ENCODE measurements around the gene TMEM97. TPM values are rescaled to one million over a fixed set of nuclear protein-coding genes. Genes with fewer than 3 reads are reported as not detected.

The TMEM97 gene
- total RNA-seq, 2 donors from 2014 or later, result 5.4 to 6.0 TPM

GRCh38 chr17:28348979-28349378 lies 30.0 kb downstream of the TMEM97 start:
- DNase-seq (no peak), ATAC-seq (no peak)
- intact Hi-C loops (cut with DNase I), result no loop called here

DNA sequence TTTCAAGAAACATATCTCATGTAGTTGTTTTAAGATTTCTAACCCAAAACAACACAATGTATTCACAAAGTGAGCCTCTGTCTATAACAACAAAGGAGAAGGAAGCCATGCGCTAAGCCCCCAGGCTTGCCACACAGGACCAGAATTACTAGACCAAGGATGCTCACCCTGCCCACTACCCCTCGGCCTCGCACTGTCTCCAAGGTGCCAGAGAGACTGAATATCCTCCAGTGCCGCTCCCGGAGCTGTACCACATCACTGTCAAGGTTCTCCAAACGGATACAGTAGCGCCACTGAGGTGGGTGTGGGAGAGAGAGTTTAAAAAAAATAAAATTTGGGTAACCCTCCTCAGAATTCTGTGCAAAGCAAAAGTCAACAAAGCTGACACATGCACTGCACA lies 31.3 kb downstream of the TMEM97 start:
- DNase-seq, result no peak
- intact Hi-C loops (cut with DNase I), result no loop called here
- ATAC-seq, result no peak

DNA sequence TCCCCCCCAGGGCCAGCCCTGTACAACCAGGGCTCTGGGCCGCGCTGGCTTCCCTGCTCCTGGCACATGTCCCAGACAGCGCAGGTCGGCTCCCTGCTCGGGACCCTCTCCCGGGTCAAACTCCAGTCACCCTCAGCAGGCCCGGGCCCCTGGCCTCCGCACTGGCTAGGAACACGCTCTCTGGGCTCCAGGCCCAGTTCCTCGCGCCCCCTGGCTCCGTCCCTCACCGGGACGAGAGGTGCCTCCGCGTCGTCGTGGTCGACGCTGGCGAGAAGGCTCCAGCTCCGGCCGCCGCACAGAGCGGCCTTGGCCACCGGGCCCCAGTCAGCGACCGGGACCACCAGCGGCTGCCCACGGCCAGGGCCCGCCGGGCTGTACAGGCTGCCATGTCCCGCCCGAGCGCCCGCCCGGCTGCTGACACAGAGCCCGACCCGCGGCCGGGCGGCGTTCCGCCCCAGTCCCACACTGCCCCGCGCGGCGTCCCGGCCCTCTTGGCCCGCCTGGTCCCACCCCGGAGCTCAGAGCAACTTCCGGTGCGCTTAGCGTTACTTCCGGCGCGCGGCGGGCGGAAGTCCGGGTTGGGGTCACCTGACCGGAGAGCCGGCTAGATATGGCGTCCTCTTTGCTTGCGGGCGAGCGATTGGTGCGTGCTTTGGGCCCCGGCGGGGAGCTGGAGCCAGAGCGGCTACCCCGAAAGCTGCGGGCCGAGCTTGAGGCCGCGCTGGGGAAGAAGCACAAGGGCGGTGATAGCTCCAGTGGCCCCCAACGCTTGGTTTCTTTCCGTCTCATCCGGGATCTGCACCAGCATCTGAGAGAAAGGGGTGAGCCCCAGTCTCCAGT lies 38.3 kb downstream of the TMEM97 start, which contains the start of gene POLDIP2:
Gene POLDIP2, minus strand, starts transcription at position 467 of the 840 bp plus-strand sequence. Its CDS starts 79 bp downstream, at position 388.
- intact Hi-C loops (cut with DNase I), result no loop called here
- ATAC-seq, result peak; percentile 99 to 100
- peak; percentile 96 for DNase-seq

- intact Hi-C loops (cut with DNase I), result no loop called here
- ATAC-seq (no peak), DNase-seq (no peak)
Observed at GRCh38 chr17:28357901-28358197, 38.8 kb downstream of the TMEM97 start.

DNA sequence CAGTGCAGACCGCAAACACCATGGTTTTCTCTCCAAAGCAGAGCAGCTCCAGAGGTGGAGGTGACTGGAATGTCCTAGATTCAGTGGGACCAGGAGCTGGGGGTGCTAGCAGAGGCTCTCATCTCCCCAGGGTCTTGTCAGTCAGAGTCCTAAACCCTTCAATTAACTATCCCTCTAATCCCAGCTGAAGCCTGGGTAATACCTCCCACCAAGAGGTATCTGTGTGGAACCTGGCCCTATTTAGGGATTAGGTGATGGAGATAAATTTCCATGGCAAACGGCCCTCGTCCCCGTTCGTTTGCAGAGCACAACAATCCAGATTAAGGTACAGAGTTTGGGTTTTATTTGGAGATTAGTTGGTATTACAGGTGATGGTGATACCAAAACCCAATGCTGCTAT lies 44.2 kb downstream of the TMEM97 start:
- ATAC-seq, result no peak
- intact Hi-C loops (cut with DNase I), result no loop called here

GRCh38 chr17:28363776-28364650 lies 45.0 kb downstream of the TMEM97 start:
- ATAC-seq (no peak), DNase-seq (no peak)
- intact Hi-C loops (cut with DNase I), result no loop called here

More for the DNA sequence above, 44.2 kb downstream of the TMEM97 start:
- DNase-seq, result no peak

DNA sequence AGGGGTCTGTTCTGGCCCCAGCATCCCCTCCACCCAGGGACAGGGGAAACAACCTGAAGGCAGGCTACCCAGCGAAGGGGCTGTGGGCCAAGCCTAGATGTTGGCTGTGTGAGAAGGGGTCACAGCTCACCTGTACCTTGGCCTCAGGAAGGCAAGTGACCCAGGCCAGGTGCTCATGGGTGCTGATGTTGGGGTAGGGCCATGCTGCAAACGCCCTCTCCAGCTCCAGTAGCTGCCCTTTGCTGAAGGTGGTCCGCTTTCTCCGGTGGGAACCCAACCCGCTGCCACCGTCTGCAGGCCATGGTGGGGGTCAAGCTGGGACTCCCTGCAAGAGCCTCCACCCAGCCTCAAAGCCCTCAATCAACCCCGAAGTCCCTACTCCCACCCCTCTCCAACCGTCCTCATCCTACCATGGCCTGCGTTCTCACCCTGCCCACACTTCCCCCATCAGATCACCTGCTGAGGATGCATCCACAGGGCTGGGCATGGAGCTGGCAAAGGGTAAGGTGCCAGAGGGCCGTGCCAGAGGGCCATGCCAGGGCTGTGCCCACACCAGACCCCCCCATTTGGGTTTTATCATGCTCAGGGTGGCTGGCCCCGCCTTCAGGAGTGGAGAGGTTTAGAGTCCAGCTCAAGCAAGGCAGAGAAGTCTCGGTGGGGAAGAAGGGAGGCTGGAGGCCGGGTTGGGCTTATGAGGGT lies 45.8 kb downstream of the TMEM97 start, which contains the start of gene SEBOX:
Gene SEBOX, minus strand, starts transcription at position 535 of the 699 bp plus-strand sequence. Its CDS starts 48 bp downstream, at position 487.
- intact Hi-C loops (cut with DNase I), result no loop called here
- no peak for DNase-seq

DNA sequence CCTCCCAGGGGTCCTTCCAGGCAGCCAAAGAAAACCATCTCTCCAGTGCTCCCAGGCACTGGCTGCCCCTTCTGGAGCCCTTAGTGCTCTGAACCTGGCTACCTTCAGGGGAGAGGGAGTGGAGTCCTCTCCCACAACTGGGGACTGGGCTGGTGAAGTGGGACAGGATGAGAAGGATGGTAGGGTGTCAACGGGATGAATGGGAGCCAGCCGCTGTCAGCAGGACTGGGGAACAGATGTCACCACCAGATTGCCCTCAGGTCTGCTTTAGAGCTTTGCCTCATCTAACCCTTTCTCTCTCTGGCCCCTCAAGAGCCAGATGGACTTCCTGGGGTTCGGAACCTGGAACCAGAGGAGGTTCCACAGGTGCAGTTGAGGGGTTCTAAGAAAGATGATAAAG lies 46.5 kb downstream of the TMEM97 start:
- intact Hi-C loops (cut with DNase I), result no loop called here
- DNase-seq, result no peak
- no peak for ATAC-seq

More for the DNA sequence above, 45.8 kb downstream of the TMEM97 start, which contains the start of gene SEBOX:
- ATAC-seq, result no peak

GRCh38 chr17:28366605-28367004 lies 47.6 kb downstream of the TMEM97 start:
- intact Hi-C loops (cut with DNase I), result no loop called here
- DNase-seq, result no peak
- no peak for ATAC-seq

DNA sequence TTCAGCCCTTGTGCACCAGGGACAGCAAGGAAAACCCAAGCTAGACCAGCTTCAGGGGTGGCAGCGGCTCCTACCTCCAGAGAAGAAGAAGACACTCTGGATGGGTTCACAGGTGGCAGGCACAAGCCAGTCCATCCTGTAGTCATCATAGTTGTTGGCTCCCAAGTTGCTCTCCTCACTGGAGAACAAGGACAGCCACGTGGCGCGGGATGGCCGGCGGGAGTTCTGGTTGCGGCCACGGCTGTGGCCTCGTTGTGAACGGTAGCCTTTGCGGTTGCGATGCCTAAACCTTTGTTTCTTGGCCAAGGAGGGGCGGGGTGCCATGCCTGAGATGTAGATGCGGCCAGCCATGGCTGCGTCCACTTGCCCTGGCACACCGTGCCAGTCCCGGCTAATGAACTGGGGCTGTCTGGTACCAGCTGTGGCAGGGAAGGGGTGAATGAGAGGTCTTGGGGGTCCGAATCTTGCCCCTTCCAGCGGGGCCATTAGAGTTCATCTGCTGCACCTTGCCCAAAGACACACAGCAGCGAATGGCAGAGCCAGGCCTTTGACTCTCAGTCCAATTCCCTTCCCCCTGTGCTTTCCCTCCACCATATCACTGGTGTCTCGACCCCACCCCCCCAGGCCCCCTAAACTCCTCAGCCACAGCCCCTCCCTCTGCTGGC lies 48.8 kb downstream of the TMEM97 start:
- no peak for DNase-seq
- intact Hi-C loops (cut with DNase I), result no loop called here
- no peak for ATAC-seq

- no peak for ATAC-seq
- intact Hi-C loops (cut with DNase I), result no loop called here
- DNase-seq, result no peak
Observed at GRCh38 chr17:28368306-28368831, 49.4 kb downstream of the TMEM97 start.

- ATAC-seq (no peak), DNase-seq (no peak)
- intact Hi-C loops (cut with DNase I), result no loop called here
Observed at GRCh38 chr17:28368915-28369683, 50.1 kb downstream of the TMEM97 start.

DNA sequence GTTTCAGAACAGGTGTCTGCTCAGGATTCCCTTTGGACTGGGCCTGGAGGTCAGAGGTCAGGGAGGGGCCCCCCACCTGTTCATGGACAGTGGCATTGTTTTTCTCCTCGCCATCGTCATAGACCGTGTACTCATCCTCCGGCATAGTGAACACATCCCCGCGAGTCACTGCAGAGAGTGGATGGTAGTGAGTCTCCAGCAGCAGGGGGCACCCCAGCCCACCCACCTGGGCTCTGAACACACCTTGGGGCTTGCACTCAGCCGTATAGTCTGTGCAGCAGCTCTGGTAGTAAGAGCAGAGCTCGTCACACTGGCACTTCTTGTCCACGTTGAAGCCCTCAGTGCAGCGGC lies 50.7 kb downstream of the TMEM97 start:
- ATAC-seq (no peak), DNase-seq (peak; percentile 25)
- intact Hi-C loops (cut with DNase I), result no loop called here

DNA sequence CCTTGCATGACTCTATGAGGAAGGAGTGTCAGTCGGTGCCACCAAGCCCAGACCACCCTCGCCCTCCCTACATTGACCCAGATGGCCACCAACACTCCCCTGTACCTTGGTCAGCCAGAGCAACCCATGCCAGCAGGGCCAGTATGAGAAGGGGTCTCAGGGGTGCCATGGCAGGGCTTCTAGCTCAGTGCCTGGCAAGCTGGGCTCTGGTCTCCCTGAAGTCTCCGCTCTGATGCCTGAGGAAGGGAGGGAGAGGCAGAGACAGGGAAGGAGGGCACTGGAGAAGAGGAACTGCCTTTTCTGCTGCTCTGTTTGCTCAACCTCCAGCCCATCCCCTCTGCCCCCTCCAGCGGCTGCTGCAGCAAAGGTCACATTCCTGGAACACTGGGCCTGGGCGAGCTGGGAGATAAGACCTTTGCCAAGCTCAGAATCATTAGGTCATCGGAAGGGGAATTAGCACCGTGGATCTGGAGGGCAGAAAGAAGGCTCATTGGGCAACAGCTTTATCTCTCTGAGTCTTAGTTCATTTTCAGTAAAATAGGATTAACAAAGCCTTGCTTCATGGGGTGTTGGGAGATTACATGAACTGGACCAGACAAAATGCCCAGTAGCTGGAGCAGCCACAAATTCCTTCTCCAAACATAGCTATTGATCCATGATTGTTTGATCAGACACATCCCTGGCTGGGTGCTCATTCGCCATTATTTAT lies 51.2 kb downstream of the TMEM97 start, which contains the start of gene VTN:
Gene VTN, minus strand, starts transcription at position 273 of the 709 bp plus-strand sequence. Its CDS starts 104 bp downstream, at position 169.
- ATAC-seq, result peak; percentile 36 to 56
- DNase-seq, result peak; percentile 79
- intact Hi-C loops (cut with DNase I), result no loop called here

GRCh38 chr17:28370744-28371103 lies 51.7 kb downstream of the TMEM97 start:
- ATAC-seq, result no peak
- DNase-seq, result no peak
- intact Hi-C loops (cut with DNase I), result no loop called here

GRCh38 chr17:28371245-28372202 lies 52.5 kb downstream of the TMEM97 start, which contains the start of gene SARM1:
TSS of gene SARM1 (plus strand) at chr17:28371694. CDS start at chr17:28372033, 339 bp downstream.
- intact Hi-C loops (cut with DNase I), result no loop called here
- DNase-seq (peak; percentile 93), ATAC-seq (peak; percentile 84 to 89)

Data from left cardiac atrium (tissue), 4 donors.